Keratinocyte (primary cell): ENCODE data around the gene IL17C. TPM values are rescaled to one million over a fixed set of nuclear protein-coding genes. Genes with fewer than 3 reads are reported as not detected.

ENCODE experiments used
- DNase-seq: peaks from one replicate; pipeline ENCODE4 v3.0.0-alpha.2; 2011; ENCODE audit warnings: low read depth, missing footprints, low spot score
- FAIRE-seq: peaks from 2 replicates; lab custom pipeline; 2011; peaks lifted over from hg19 to GRCh38; lab: Jason Lieb, UNC
- H2AFZ ChIP-seq: 2 replicates; pipeline ENCODE4 v1.6.0; 2012; ENCODE audit warnings: low read length, control low read depth, inconsistent platforms; ENCODE audit not compliant: control insufficient read depth
- H3K27ac ChIP-seq: 2 replicates; pipeline ENCODE4 v1.5.1; 2011; ENCODE audit warnings: low read length; ENCODE audit not compliant: control insufficient read depth, insufficient read depth
- H3K27me3 ChIP-seq: 3 replicates; pipeline ENCODE4 v1.6.0; 2011; ENCODE audit warnings: low read length; ENCODE audit not compliant: control insufficient read depth, insufficient read depth; ENCODE audit errors: extremely low read depth
- H3K36me3 ChIP-seq, 2 experiments: 2 replicates in 1 of 2; 3 replicates in 1 of 2; pipeline ENCODE4 v1.5.1; 2011; ENCODE audit warnings: low read length in 2 of 2, mild to moderate bottlenecking in 1 of 2; ENCODE audit not compliant: control insufficient read depth in 2 of 2, insufficient read depth in 2 of 2; ENCODE audit errors: extremely low read depth in 1 of 2
- H3K4me1 ChIP-seq: 3 replicates; pipeline ENCODE4 v1.5.1; 2011; ENCODE audit warnings: low read length; ENCODE audit not compliant: control insufficient read depth, insufficient read depth; ENCODE audit errors: extremely low read depth
- H3K4me2 ChIP-seq: 3 replicates; pipeline ENCODE4 v1.6.0; 2011; ENCODE audit warnings: low read depth, low read length; ENCODE audit not compliant: control insufficient read depth, insufficient read depth; ENCODE audit errors: extremely low read depth
- H3K4me3 ChIP-seq, 3 experiments: fragments of 200-600 bp in 1 of 3; sonication (generic) in 1 of 3; 2 replicates in 2 of 3; 3 replicates in 1 of 3; pipeline ENCODE4 v1.5.1; 2011 to 2016; ENCODE audit warnings: low read length in 3 of 3, mild to moderate bottlenecking in 3 of 3, control low read depth in 2 of 3, inconsistent platforms in 1 of 3, low read depth in 1 of 3, mixed read lengths in 1 of 3, mixed run types in 1 of 3, moderate library complexity in 1 of 3; ENCODE audit not compliant: control insufficient read depth in 2 of 3, insufficient read depth in 2 of 3; ENCODE audit errors: extremely low read depth in 1 of 3
- H3K79me2 ChIP-seq: 2 replicates; pipeline ENCODE4 v1.6.0; 2012; ENCODE audit warnings: low read length; ENCODE audit not compliant: control insufficient read depth, insufficient read depth
- H3K9ac ChIP-seq: 3 replicates; pipeline ENCODE4 v1.6.0; 2011; ENCODE audit warnings: low read length; ENCODE audit not compliant: control insufficient read depth, insufficient read depth; ENCODE audit errors: extremely low read depth
- H3K9me1 ChIP-seq: 3 replicates; pipeline ENCODE4 v1.6.0; 2011; ENCODE audit warnings: low read length; ENCODE audit not compliant: control insufficient read depth, insufficient read depth; ENCODE audit errors: extremely low read depth
- H3K9me3 ChIP-seq: 2 replicates; pipeline ENCODE4 v1.5.1; 2012; ENCODE audit warnings: low read depth, low read length; ENCODE audit not compliant: control insufficient read depth
- H4K20me1 ChIP-seq: 3 replicates; pipeline ENCODE4 v1.6.0; 2011; ENCODE audit warnings: low read length; ENCODE audit not compliant: control insufficient read depth, insufficient read depth; ENCODE audit errors: extremely low read depth
- CTCF ChIP-seq, 3 experiments: IDR thresholded peaks in 1 of 3; conservative IDR thresholded peaks in 1 of 3; optimal IDR thresholded peaks in 1 of 3; 2 replicates in 2 of 3; 3 replicates in 1 of 3; pipeline versions ENCODE3 to v1.5.1; 2011; ENCODE audit warnings: low read length in 3 of 3, mild to moderate bottlenecking in 3 of 3, moderate library complexity in 2 of 3, control low read depth in 1 of 3, inconsistent platforms in 1 of 3; ENCODE audit not compliant: insufficient read depth in 2 of 3; ENCODE audit errors: extremely low read depth in 1 of 3
- EZH2 ChIP-seq: IDR thresholded peaks from one replicate; pipeline ENCODE4 v1.6.1; 2012; ENCODE audit warnings: inconsistent platforms, mild to moderate bottlenecking, low read length, moderate library complexity
- dilution Hi-C: fragments of 300-500 bp; cut with MboI; formaldehyde crosslinking; loops from one replicate; pipeline ENCODE4 v1.7.0; 2020; ENCODE audit warnings: low sequenced_read_pairs; ENCODE audit not compliant: extremely low pct_ligation_motif_present
- polyA plus RNA-seq, 5 experiments: library from polyadenylated mRNA; depleted of rRNA in 3 of 5; stranded (reverse) in 3 of 5; stranded (forward) in 1 of 5; unstranded in 1 of 5; fragments of >200 nt; gene quantifications; 1 replicate in 1 of 5; 2 replicates in 3 of 5; 3 replicates in 1 of 5; pipeline versions ENCODE4 v1.2.1 to v1.2.3, GENCODE V29; 2011 to 2012; ENCODE audit warnings: missing spikeins in 2 of 5, low read depth in 1 of 5, low replicate concordance in 1 of 5

IL17C gene
- polyA plus RNA-seq, 1 donor (not counting 4 experiments of a cell fraction or from before 2014, with no cell fraction given), result not detected

- H3K9me3 ChIP-seq, result no peaks in the 10 kb centered on the region
- H4K20me1 ChIP-seq, result no peaks in the 10 kb centered on the region
- H2AFZ ChIP-seq, result no peak overlapping the region
- dilution Hi-C loops, result loop anchor here (25.0 kb wide), 1 partner anchor 88 kb away; no protein-coding TSS in a partner anchor
- no peak overlapping the region for H3K4me3 ChIP-seq
- no peak for FAIRE-seq
- no peak overlapping the region for H3K4me2 ChIP-seq
- H3K27ac ChIP-seq, result no peak overlapping the region
- no peaks in the 10 kb centered on the region for H3K9me1 ChIP-seq
- H3K4me1 ChIP-seq, result no peaks in the 10 kb centered on the region
- H3K9ac ChIP-seq, result no peak overlapping the region
- TF ChIP-seq EZH2, result no peak
- TF ChIP-seq CTCF (optimal IDR thresholded peaks at IDR 0.05 in 1 of 3, IDR thresholded peaks at IDR 0.05 in 1 of 3, conservative IDR thresholded peaks at IDR 0.05 in 1 of 3; ENCODE audit: extremely low read depth in 1 of 3, insufficient read depth in 2 of 3, low read length in 3 of 3), result no peak
- no peaks in the 10 kb centered on the region for H3K79me2 ChIP-seq
- no peak for DNase-seq
- H3K36me3 ChIP-seq, result peaks cover 0 to 8% of the 10 kb centered on the region in 2 experiments
- H3K27me3 ChIP-seq, result peaks cover 4% of the 10 kb centered on the region
Measured at GRCh38 chr16:88673716-88674379, 35.5 kb downstream of the IL17C start.

DNA sequence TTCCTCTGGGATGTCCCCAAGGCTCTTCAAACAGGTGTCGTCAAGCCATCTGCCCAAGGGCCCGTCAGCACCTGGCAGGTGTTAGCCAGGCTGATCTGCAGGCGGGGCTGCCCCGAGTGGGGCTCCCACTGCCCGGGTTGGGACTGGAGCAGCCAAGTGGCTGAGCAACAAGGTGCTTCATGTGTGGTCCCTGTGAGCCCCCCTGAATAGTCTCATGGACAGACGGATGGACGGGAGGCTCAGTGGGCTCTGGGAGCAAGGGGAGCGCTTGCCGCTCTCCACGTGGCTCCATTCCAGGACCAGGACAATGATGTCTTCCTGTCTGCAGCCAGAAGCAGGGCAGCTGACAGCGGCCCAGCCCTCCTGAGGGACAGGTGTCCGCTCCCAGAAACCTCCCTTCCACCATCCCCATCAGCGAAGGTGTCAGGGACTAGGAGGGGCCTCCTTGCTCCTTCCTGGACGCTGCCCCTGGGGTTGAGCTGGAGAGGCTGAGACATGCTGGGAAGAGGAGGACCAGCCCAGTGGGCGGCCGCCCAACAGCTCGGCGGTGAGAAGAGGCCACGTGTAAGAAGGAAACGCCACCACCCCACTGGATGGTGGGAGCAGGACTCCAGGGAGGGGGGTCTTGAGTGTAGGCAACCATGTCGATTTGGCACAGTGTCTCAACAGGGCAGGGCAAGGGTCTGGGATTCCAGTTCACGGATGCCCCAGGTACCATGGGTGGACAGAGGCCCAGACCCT lies 38.3 kb downstream of the IL17C start:
- no peak overlapping the region for H3K4me2 ChIP-seq
- FAIRE-seq (no peak), DNase-seq (no peak)
- H3K36me3 ChIP-seq, result peaks cover 0 to 6% of the 10 kb centered on the region in 2 experiments
- no peak overlapping the region for H3K27ac ChIP-seq
- H3K79me2 ChIP-seq, result no peaks in the 10 kb centered on the region
- no peak overlapping the region for H3K9ac ChIP-seq
- no peak for TF ChIP-seq CTCF (optimal IDR thresholded peaks at IDR 0.05 in 1 of 3, IDR thresholded peaks at IDR 0.05 in 1 of 3, conservative IDR thresholded peaks at IDR 0.05 in 1 of 3; ENCODE audit: extremely low read depth in 1 of 3, insufficient read depth in 2 of 3, low read length in 3 of 3)
- TF ChIP-seq EZH2, result no peak
- no peaks in the 10 kb centered on the region for H3K9me1 ChIP-seq
- no peaks in the 10 kb centered on the region for H3K4me1 ChIP-seq
- dilution Hi-C loops, result no loop called here
- no peaks in the 10 kb centered on the region for H4K20me1 ChIP-seq
- no peak overlapping the region for H2AFZ ChIP-seq
- H3K4me3 ChIP-seq, result no peak overlapping the region
- H3K9me3 ChIP-seq, result no peaks in the 10 kb centered on the region
- H3K27me3 ChIP-seq, result peaks cover 9% of the 10 kb centered on the region
